ENCODE data around the gene MRFAP1L1. TPM values are rescaled to one million over a fixed set of nuclear protein-coding genes. Genes with fewer than 3 reads are reported as not detected.
"Not testable (repeated sequence)": the region's sequence is repeated elsewhere in the genome, so short reads cannot be mapped to it uniquely, and the experiment has no call there.

Gene MRFAP1L1
- total and polyA plus RNA-seq, 2 donors from 2014 or later, result 57.1 to 69.1 TPM

DNA sequence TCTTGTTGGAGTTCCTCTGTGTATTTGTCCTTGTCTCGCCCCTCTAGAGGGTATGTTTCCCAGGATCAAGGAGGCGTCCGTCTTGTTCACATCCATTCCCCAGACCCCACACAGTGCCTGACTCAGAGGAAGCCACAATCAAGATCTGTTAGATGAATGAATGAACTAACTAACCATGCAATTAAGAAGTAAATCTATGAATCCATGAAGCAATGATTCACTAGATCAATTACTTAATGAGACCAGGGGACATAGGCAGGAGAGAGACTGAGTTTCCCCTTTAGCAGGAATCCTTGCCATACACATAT lies 18.2 kb upstream of the MRFAP1L1 start:
- H3K4me1 ChIP-seq (ENCODE audit: control insufficient read depth in 2 of 3, insufficient read depth in 2 of 3, low read depth in 1 of 3, low read length in 3 of 3), result no peaks in the 10 kb centered on the region
- no peak for TF ChIP-seq CTCF (IDR thresholded peaks at IDR 0.05; ENCODE audit: borderline replicate concordance, extremely low read depth, insufficient read depth)
- no peaks in the 10 kb centered on the region for H3K27me3 ChIP-seq (ENCODE audit: control insufficient read depth, insufficient read depth, low read length)
- DNase-seq (no peak), FAIRE-seq (no peak)
- no peaks in the 10 kb centered on the region for H3K36me3 ChIP-seq (ENCODE audit: control insufficient read depth in 2 of 3, insufficient read depth in 3 of 3, low read length in 3 of 3)
- peaks cover 0 to 5% (median 0%) of the 10 kb centered on the region in 3 donors for H3K9me3 ChIP-seq (ENCODE audit: control insufficient read depth in 2 of 3, insufficient read depth in 1 of 3, low read length in 3 of 3)
- intact Hi-C loops (cut with DNase I), result loop anchor here (5.0 kb wide), 1 partner anchor 144 kb away; no protein-coding TSS in a partner anchor
- no peak overlapping the region for H3K9ac ChIP-seq (ENCODE audit: low read length in 3 of 3)
- no peak overlapping the region for H3K27ac ChIP-seq (ENCODE audit: low read depth in 2 of 2, low read length in 2 of 2)
- no peak overlapping the region for H3K4me3 ChIP-seq (ENCODE audit: low read length in 3 of 3)

- Histone ChIP-seq H3K36me3 (ENCODE audit: control insufficient read depth in 2 of 3, insufficient read depth in 3 of 3, low read length in 3 of 3) (no peaks in the 10 kb centered on the region), H3K4me1 (ENCODE audit: control insufficient read depth in 2 of 3, insufficient read depth in 2 of 3, low read depth in 1 of 3, low read length in 3 of 3) (no peaks in the 10 kb centered on the region), H3K9ac (ENCODE audit: low read length in 3 of 3) (no peak overlapping the region), H3K4me3 (ENCODE audit: low read length in 3 of 3) (no peak overlapping the region), H3K27ac (ENCODE audit: low read depth in 2 of 2, low read length in 2 of 2) (no peak overlapping the region), H3K27me3 (ENCODE audit: control insufficient read depth, insufficient read depth, low read length) (no peaks in the 10 kb centered on the region), H3K9me3 (ENCODE audit: control insufficient read depth in 2 of 3, insufficient read depth in 1 of 3, low read length in 3 of 3) (peaks cover 0 to 5% (median 0%) of the 10 kb centered on the region in 3 donors)
- intact Hi-C loops (cut with DNase I), result loop anchor here (5.0 kb wide), 1 partner anchor 145 kb away; no protein-coding TSS in a partner anchor
- TF ChIP-seq CTCF (IDR thresholded peaks at IDR 0.05; ENCODE audit: borderline replicate concordance, extremely low read depth, insufficient read depth), result no peak
- DNase-seq (peak in 2 of 5 donors; percentile 61 to 89), FAIRE-seq (no peak)
Measured at GRCh38 chr4:6727081-6727942, 17.6 kb upstream of the MRFAP1L1 start.

DNA sequence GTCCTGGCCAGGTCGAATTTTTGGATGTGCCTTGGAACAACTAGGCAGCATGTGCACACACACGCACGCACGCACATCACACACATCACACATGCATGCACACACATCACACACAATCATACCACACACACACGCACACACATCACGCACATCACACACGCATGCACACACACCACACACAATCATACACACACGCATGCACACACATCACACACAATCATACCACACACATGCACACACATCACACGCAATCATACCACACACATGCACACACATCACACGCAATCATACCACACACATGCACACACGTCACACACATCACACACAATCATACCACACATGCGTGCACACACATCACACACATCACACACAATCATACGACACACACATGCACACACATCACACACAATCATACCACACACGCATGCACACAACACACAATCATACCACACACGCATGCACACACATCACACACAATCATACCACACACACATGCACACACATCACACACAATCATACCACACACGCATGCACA lies 15.8 kb upstream of the MRFAP1L1 start:
- not testable (repeated sequence) for H3K9ac ChIP-seq (ENCODE audit: low read length in 3 of 3); H3K36me3 ChIP-seq (ENCODE audit: control insufficient read depth in 2 of 3, insufficient read depth in 3 of 3, low read length in 3 of 3); H3K27me3 ChIP-seq (ENCODE audit: control insufficient read depth, insufficient read depth, low read length); H3K4me1 ChIP-seq (ENCODE audit: control insufficient read depth in 2 of 3, insufficient read depth in 2 of 3, low read depth in 1 of 3, low read length in 3 of 3); H3K9me3 ChIP-seq (ENCODE audit: control insufficient read depth in 2 of 3, insufficient read depth in 1 of 3, low read length in 3 of 3); FAIRE-seq; DNase-seq; H3K27ac ChIP-seq (ENCODE audit: low read depth in 2 of 2, low read length in 2 of 2)
- H3K4me3 ChIP-seq (ENCODE audit: low read length in 3 of 3), result peak overlapping the region in 1 of 3 donors; percentile 42
- intact Hi-C loops (cut with DNase I), result loop anchor here (5.0 kb wide), 1 partner anchor 147 kb away; no protein-coding TSS in a partner anchor

GRCh38 chr4:6724421-6725111 lies 14.9 kb upstream of the MRFAP1L1 start:
- intact Hi-C loops (cut with DNase I), result loop anchor here (5.0 kb wide), 1 partner anchor 148 kb away; no protein-coding TSS in a partner anchor
- H3K9me3 ChIP-seq (ENCODE audit: control insufficient read depth in 2 of 3, insufficient read depth in 1 of 3, low read length in 3 of 3), result peaks cover 0 to 5% (median 0%) of the 10 kb centered on the region in 3 donors
- H3K27me3 ChIP-seq (ENCODE audit: control insufficient read depth, insufficient read depth, low read length), result no peaks in the 10 kb centered on the region
- no peaks in the 10 kb centered on the region for H3K36me3 ChIP-seq (ENCODE audit: control insufficient read depth in 2 of 3, insufficient read depth in 3 of 3, low read length in 3 of 3)
- H3K27ac ChIP-seq (ENCODE audit: low read depth in 2 of 2, low read length in 2 of 2), result no peak overlapping the region
- TF ChIP-seq CTCF (IDR thresholded peaks at IDR 0.05; ENCODE audit: borderline replicate concordance, extremely low read depth, insufficient read depth), result no peak
- peaks cover 0 to 5% (median 0%) of the 10 kb centered on the region in 3 donors for H3K4me1 ChIP-seq (ENCODE audit: control insufficient read depth in 2 of 3, insufficient read depth in 2 of 3, low read depth in 1 of 3, low read length in 3 of 3)
- DNase-seq (peak in 1 of 5 donors; percentile 75), FAIRE-seq (no peak)
- no peak overlapping the region for H3K4me3 ChIP-seq (ENCODE audit: low read length in 3 of 3)
- H3K9ac ChIP-seq (ENCODE audit: low read length in 3 of 3), result no peak overlapping the region

Data from kidney (tissue), 14 donors.